Nephron progenitor cell (in vitro differentiated cells): ENCODE data around the gene SYT7.

ENCODE experiments used
- DNase-seq: peaks from one replicate; pipeline ENCODE4 v3.0.0; 2021
- H3K27ac Mint-ChIP-seq: 2 replicates; pipeline ENCODE4 v1.8.0; 2021; ENCODE audit warnings: mild to moderate bottlenecking, moderate library complexity, mixed read lengths
- H3K27me3 Mint-ChIP-seq: 2 replicates; pipeline ENCODE4 v1.8.0; 2021; ENCODE audit warnings: mild to moderate bottlenecking, low read depth, mixed read lengths; ENCODE audit not compliant: poor library complexity
- H3K36me3 Mint-ChIP-seq: 2 replicates; pipeline ENCODE4 v1.8.0; 2021; ENCODE audit warnings: low read depth, mixed read lengths
- H3K4me1 Mint-ChIP-seq: 2 replicates; pipeline ENCODE4 v1.8.0; 2021; ENCODE audit warnings: mixed read lengths
- H3K4me3 Mint-ChIP-seq: 2 replicates; pipeline ENCODE4 v1.8.0; 2021; ENCODE audit warnings: mild to moderate bottlenecking, moderate library complexity, mixed read lengths
- H3K9me3 Mint-ChIP-seq: 2 replicates; pipeline ENCODE4 v1.8.0; 2021; ENCODE audit warnings: mild to moderate bottlenecking, moderate library complexity, mixed read lengths
- TF ChIP-seq, protein P1 (sequence below): fragments of 200-600 bp; sonication (generic); IDR thresholded peaks from 2 replicates; pipeline ENCODE4 v1.5.0; 2021; ENCODE audit warnings: antibody characterized with exemption

The SYT7 gene

DNA sequence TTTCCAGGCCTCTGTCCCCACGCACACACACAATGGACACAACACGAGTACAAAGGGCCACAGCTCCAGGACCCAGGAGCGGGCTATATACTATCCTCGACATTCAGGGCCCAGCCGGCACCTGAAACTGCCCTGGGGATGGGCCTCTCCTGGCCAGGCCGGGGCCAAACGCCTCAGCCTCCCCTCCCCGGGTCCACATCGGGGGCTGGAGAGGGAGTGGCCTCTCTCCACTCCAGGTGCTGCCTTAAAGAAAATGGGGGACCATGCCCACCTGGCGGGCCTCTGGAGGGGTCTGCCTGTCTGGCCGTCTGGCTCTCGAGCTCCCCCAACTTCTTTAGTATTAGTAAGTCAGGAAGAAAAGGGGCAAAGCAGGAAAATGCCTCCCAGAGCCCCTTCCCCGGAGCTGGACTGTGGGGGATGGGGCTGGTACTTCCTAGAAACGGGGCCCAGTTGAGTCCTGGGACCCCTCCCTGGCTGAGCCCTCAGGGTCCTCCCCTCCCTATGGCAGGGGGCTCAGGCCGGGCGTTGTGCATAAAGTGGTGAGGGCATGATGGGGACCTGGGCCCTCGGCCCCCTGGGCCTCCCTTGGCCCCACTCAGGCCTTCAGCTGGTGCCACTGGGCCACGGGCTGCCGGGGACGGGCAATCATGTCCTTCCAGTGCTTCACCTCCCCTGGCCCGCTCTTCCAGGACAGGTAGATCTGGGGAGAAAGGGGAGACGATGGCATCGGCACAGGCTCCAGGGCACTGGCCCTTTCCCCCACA lies 62.7 kb downstream of the SYT7 start:
- Mint-ChIP-seq H3K4me1 (peaks cover 56% of the 10 kb centered on the region), H3K9me3 (no peaks in the 10 kb centered on the region), H3K36me3 (no peaks in the 10 kb centered on the region), H3K27me3 (peaks cover 7% of the 10 kb centered on the region), H3K4me3 (no peak overlapping the region), H3K27ac (no peak overlapping the region)
- TF ChIP-seq, protein P1, sequence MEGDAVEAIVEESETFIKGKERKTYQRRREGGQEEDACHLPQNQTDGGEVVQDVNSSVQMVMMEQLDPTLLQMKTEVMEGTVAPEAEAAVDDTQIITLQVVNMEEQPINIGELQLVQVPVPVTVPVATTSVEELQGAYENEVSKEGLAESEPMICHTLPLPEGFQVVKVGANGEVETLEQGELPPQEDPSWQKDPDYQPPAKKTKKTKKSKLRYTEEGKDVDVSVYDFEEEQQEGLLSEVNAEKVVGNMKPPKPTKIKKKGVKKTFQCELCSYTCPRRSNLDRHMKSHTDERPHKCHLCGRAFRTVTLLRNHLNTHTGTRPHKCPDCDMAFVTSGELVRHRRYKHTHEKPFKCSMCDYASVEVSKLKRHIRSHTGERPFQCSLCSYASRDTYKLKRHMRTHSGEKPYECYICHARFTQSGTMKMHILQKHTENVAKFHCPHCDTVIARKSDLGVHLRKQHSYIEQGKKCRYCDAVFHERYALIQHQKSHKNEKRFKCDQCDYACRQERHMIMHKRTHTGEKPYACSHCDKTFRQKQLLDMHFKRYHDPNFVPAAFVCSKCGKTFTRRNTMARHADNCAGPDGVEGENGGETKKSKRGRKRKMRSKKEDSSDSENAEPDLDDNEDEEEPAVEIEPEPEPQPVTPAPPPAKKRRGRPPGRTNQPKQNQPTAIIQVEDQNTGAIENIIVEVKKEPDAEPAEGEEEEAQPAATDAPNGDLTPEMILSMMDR = no peak
- DNase-seq = no peak

DNA sequence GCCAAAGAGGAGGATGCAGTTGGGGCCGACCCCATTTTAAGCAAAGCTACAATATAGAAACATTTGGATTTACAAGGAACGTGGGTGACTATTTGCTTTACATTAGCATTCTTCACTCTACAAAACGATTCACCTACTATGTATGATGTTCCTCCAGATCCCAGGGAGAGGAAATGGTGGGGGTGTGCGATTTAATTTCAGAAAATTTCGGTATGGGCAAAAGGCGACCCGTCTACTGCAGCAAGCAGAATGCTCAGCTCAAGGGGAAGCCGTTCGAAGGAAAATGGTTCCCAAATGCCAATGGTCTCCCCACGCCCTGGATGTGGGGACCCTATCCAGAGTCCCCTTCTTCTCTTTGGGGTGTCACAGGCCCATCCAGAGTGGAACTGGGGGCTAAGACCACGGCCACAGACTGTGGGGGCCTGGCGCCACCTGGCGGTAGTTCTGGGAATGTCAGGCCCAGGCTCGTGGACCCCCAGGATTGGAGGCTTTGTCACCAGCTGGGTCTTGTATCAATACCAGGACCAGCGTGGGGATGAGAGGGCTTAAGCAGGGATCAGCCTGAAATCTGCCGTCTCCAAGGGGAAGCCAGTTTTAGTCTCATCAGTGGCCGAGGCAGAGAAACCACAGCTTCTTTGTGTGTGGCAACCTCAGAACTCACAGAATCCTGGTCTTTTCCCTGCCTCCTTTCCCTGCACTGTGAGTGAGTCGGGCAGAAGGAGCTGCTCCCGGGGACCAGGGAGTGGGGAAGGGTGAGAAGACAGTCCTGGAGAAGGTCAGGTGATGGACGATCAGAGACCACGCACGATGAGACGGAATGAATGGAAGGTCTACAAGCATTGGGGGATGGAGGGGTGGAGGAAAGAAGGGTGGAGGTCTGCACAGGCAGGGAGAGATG lies 64.0 kb downstream of the SYT7 start:
- TF ChIP-seq, protein P1 = peak; percentile 99
- H3K27ac Mint-ChIP-seq = no peak overlapping the region
- H3K36me3 Mint-ChIP-seq = no peaks in the 10 kb centered on the region
- DNase-seq = peak; percentile 87
- peaks cover 67% of the 10 kb centered on the region for H3K4me1 Mint-ChIP-seq
- peak overlapping the region; percentile 9 for H3K4me3 Mint-ChIP-seq
- H3K9me3 Mint-ChIP-seq = no peaks in the 10 kb centered on the region
- peaks cover 6% of the 10 kb centered on the region for H3K27me3 Mint-ChIP-seq

DNA sequence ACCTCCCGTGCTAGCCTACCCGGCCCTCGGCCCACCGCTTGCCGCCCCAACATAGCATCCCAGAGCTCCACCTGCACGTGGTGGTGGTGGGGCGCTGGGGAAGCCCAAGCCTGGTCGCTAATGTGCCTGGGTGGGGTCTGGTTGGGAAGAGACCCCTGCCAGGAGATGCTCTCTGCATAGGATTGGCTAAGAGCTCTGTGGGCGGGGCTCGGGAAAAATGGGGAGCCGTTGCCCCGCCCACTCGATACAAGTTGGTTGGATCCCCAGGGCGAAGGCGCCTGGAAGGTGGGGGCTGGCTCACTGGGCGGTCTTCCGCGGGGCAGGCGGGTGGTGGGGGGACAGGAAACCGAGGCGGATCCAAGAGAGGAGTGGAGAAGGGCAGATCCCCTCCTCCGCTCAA lies 64.7 kb downstream of the SYT7 start:
- Mint-ChIP-seq H3K4me3 (no peak overlapping the region), H3K27ac (no peak overlapping the region), H3K9me3 (no peaks in the 10 kb centered on the region), H3K36me3 (no peaks in the 10 kb centered on the region), H3K27me3 (peaks cover 8% of the 10 kb centered on the region), H3K4me1 (peaks cover 73% of the 10 kb centered on the region)
- DNase-seq = no peak
- TF ChIP-seq, protein P1 = no peak

DNA sequence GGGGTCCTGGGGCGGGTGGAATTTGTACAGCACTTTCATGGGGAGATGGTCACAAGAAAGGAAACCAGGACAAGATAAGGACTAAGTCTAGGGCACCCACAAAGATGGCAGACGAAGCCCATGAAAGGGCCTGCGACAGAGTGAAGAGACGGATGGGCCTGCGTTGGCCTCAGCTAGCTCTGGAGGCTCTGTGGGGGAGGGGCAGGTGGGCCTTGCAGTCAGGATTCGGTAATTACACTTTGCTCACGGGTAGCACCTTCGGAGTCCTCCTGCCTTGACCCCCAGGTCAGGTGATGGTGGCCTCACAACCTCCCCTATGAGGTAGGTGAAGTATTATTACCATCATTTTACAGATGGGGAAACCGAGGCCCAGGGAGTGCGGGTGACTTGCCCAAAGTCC lies 65.2 kb downstream of the SYT7 start:
- peaks cover 76% of the 10 kb centered on the region for H3K4me1 Mint-ChIP-seq
- no peaks in the 10 kb centered on the region for H3K9me3 Mint-ChIP-seq
- no peaks in the 10 kb centered on the region for H3K36me3 Mint-ChIP-seq
- H3K4me3 Mint-ChIP-seq = no peak overlapping the region
- DNase-seq = no peak
- no peak overlapping the region for H3K27ac Mint-ChIP-seq
- TF ChIP-seq, protein P1 = no peak
- H3K27me3 Mint-ChIP-seq = peaks cover 12% of the 10 kb centered on the region

DNA sequence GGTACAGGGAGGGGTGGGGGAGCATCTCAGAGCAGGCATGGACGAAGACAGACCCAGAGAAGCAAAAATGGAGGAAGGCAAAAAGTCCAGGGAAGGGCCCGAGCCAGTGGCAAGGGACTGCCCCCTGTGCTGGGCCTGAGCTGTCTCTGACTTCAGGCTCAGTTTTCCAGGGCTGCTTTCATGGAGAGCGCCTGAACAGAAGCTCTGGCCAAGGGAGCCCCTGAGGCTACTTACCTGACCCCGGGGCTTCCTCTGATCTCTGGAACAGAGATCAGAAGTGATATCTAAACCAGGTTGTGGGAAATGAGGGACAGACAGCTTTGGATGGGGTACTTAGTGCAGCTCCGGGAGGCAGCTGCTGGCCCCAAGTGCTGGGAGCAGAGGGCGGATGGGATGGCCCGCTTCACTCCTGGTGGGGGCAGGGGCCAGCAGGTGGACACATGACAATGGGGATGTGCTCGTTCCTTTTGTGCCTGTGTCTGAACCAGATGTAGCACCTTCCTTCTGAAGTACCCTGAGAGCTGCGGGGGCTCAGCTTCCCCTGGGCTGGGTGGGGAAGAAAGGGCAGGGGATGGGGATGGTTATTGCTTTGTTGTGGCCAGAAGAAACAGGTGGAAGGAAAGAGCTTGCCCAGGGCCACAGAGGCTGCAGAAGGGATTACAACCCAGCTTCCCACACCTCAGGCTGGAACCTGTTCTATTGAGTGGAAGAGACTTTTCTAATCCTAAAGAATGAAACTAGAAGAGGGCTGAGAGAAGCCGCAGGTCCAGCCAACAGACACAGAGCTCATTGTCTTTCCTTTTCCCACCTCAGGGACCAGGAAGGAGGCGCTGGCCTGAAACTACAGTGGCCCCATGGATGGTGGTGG lies 66.6 kb downstream of the SYT7 start:
- TF ChIP-seq, protein P1 = no peak
- H3K27ac Mint-ChIP-seq = no peak overlapping the region
- H3K27me3 Mint-ChIP-seq = peaks cover 12% of the 10 kb centered on the region
- no peak overlapping the region for H3K4me3 Mint-ChIP-seq
- peaks cover 73% of the 10 kb centered on the region for H3K4me1 Mint-ChIP-seq
- DNase-seq = no peak
- no peaks in the 10 kb centered on the region for H3K36me3 Mint-ChIP-seq
- H3K9me3 Mint-ChIP-seq = no peaks in the 10 kb centered on the region
